Ishikawa (cell line): Measurements from ENCODE around the gene REPIN1.

ENCODE experiments used
- CEBPB ChIP-seq: IDR thresholded peaks from 2 replicates; pipeline ENCODE4 v1.6.1; 2012
- CREB1 ChIP-seq: IDR thresholded peaks from 2 replicates; pipeline ENCODE4 v1.6.1; 2012; ENCODE audit warnings: low read depth
- EGR1 ChIP-seq: IDR thresholded peaks from 2 replicates; pipeline ENCODE4 v1.6.1; 2012
- EP300 ChIP-seq: IDR thresholded peaks from 2 replicates; pipeline ENCODE4 v1.6.1; 2012; ENCODE audit warnings: borderline replicate concordance
- FOXM1 ChIP-seq: IDR thresholded peaks from 2 replicates; pipeline ENCODE4 v1.6.1; 2012; ENCODE audit warnings: low read depth, borderline replicate concordance
- NFIC ChIP-seq: IDR thresholded peaks from 2 replicates; pipeline ENCODE4 v1.6.1; 2012
- RAD21 ChIP-seq: IDR thresholded peaks from 2 replicates; pipeline ENCODE4 v1.6.1; 2012; ENCODE audit warnings: low read depth
- TAF1 ChIP-seq: IDR thresholded peaks from 2 replicates; pipeline ENCODE4 v1.6.1; 2012; ENCODE audit warnings: low read depth, mild to moderate bottlenecking
- TCF12 ChIP-seq: IDR thresholded peaks from 2 replicates; pipeline ENCODE4 v1.6.1; 2012; ENCODE audit warnings: low read depth
- TEAD4 ChIP-seq: IDR thresholded peaks from 2 replicates; pipeline ENCODE4 v1.6.1; 2012
- USF1 ChIP-seq: IDR thresholded peaks from 2 replicates; pipeline ENCODE4 v1.6.1; 2012
- YY1 ChIP-seq: IDR thresholded peaks from 2 replicates; pipeline ENCODE4 v1.6.1; 2012; ENCODE audit warnings: low read depth
- ZBTB7A ChIP-seq: IDR thresholded peaks from 2 replicates; pipeline ENCODE4 v1.6.1; 2012; ENCODE audit warnings: low read depth
- TF ChIP-seq, protein P1 (sequence below): IDR thresholded peaks from 2 replicates; pipeline ENCODE4 v1.6.1; 2012
- TF ChIP-seq, protein P2 (sequence below): IDR thresholded peaks from 2 replicates; pipeline ENCODE4 v1.6.1; 2012; ENCODE audit warnings: low read depth, mild to moderate bottlenecking

REPIN1 gene

GRCh38 chr7:150332852-150333635 lies 35.6 kb upstream of the REPIN1 start:
- TF ChIP-seq, protein P1, sequence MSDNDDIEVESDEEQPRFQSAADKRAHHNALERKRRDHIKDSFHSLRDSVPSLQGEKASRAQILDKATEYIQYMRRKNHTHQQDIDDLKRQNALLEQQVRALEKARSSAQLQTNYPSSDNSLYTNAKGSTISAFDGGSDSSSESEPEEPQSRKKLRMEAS: no peak
- TF ChIP-seq YY1 (no peak), RAD21 (no peak), CEBPB (no peak), EGR1 (no peak), FOXM1 (no peak), TEAD4 (no peak), EP300 (no peak), TCF12 (no peak), ZBTB7A (no peak), USF1 (no peak), NFIC (no peak), TAF1 (no peak)
- TF ChIP-seq, protein P2, sequence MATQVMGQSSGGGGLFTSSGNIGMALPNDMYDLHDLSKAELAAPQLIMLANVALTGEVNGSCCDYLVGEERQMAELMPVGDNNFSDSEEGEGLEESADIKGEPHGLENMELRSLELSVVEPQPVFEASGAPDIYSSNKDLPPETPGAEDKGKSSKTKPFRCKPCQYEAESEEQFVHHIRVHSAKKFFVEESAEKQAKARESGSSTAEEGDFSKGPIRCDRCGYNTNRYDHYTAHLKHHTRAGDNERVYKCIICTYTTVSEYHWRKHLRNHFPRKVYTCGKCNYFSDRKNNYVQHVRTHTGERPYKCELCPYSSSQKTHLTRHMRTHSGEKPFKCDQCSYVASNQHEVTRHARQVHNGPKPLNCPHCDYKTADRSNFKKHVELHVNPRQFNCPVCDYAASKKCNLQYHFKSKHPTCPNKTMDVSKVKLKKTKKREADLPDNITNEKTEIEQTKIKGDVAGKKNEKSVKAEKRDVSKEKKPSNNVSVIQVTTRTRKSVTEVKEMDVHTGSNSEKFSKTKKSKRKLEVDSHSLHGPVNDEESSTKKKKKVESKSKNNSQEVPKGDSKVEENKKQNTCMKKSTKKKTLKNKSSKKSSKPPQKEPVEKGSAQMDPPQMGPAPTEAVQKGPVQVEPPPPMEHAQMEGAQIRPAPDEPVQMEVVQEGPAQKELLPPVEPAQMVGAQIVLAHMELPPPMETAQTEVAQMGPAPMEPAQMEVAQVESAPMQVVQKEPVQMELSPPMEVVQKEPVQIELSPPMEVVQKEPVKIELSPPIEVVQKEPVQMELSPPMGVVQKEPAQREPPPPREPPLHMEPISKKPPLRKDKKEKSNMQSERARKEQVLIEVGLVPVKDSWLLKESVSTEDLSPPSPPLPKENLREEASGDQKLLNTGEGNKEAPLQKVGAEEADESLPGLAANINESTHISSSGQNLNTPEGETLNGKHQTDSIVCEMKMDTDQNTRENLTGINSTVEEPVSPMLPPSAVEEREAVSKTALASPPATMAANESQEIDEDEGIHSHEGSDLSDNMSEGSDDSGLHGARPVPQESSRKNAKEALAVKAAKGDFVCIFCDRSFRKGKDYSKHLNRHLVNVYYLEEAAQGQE: no peak

DNA sequence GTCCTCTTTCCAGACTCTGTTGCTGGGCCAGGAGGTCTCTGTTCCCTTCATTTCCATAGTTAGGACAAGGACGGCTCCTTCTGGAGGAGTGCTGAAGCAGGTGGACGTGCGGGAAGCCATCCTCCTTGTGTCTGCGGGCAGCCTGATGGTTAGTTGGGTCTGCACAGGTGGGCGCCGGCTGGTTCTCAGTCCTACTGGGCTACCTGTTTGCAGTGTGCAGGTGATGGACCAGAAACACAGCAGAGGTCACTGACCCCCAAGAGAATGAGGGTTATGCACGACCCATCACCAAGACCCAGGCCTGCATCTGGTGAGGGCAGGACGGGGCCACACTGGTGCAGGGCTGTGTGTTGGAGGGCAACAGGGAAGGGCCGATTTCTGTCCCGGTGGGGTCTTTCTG lies 35.0 kb upstream of the REPIN1 start:
- TF ChIP-seq YY1 (no peak), CREB1 (no peak), RAD21 (no peak), EGR1 (no peak), USF1 (no peak), TEAD4 (no peak), CEBPB (no peak), NFIC (no peak), EP300 (no peak), TCF12 (no peak), ZBTB7A (no peak), TAF1 (no peak), FOXM1 (no peak)
- TF ChIP-seq, protein P1: no peak
- TF ChIP-seq, protein P2: no peak

DNA sequence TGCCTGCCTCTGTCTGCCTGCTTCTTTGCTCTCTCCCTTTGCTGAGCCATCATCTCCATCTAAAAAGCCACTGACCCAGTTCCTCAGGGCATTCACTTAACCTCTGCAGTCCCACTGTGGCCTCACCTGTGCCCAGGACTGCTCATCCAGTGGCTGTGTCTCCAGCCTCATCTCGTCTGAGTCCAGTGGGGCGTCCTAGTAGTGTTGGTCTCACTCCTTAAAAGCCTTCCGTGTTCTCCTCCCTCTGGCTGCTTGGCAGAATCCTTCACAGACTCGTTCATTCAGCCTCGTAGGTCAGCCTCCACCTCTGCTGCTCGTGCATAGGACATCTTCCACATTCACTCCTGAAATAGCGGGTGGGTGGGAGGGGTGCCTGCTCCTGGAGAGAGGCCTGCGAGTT lies 34.5 kb upstream of the REPIN1 start:
- TF ChIP-seq USF1: no peak
- no peak for TF ChIP-seq TAF1
- TF ChIP-seq NFIC: no peak
- TF ChIP-seq EGR1: no peak
- no peak for TF ChIP-seq FOXM1
- TF ChIP-seq, protein P1: no peak
- no peak for TF ChIP-seq TCF12
- TF ChIP-seq ZBTB7A: no peak
- TF ChIP-seq EP300: no peak
- TF ChIP-seq, protein P2: no peak
- no peak for TF ChIP-seq CEBPB
- no peak for TF ChIP-seq TEAD4
- TF ChIP-seq RAD21: no peak
